ENCODE results near the gene AKAIN1. TPM values are rescaled to one million over a fixed set of nuclear protein-coding genes. Genes with fewer than 3 reads are reported as not detected.
A peak's percentile ranks its signal among the peaks of the same experiment; 100 is the strongest.

The AKAIN1 gene
- total RNA-seq, 1 experiment from 2014 or later = not detected

DNA sequence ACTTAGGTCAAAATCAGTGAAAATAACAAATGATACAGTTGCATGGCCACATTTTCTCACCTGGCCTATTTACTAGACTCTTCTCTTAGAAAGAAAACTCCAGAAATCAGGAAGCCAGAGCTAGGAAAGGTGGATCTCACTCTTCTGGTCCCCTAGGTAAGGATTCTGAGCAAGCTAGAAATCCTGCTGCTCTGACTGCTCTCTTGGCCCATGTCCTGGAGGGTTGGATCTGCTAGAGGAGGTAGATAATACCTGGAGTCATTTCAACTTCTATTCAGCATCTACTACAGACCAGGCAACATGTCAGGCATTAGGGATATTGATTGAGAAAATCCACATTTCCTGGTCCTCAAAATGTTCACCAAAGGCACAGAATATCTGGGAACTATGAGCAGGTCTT is 34.9 kb downstream of the AKAIN1 start:
- DNase-seq (ENCODE audit: low spot score) = no peak

DNA sequence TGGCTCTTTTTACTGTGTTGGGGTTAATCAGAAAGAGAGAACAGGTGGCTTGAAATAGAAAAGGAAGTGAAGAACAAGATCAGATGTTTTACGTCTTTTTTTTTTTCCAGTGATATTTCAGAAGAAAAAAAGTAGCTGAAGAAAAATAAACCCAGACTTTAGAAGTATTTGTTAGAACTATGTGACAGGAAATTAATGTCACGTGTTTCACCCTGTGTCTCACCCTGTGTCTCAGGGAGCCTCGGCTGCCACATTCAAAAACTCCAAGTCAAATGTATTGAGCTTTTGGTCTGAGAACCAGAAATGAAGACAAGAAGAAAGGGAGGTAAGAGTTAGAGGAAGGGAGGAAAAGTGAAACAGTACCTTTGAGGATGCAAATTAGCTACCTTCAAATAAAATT is 38.0 kb downstream of the AKAIN1 start:
- no peak for DNase-seq (ENCODE audit: low spot score)

DNA sequence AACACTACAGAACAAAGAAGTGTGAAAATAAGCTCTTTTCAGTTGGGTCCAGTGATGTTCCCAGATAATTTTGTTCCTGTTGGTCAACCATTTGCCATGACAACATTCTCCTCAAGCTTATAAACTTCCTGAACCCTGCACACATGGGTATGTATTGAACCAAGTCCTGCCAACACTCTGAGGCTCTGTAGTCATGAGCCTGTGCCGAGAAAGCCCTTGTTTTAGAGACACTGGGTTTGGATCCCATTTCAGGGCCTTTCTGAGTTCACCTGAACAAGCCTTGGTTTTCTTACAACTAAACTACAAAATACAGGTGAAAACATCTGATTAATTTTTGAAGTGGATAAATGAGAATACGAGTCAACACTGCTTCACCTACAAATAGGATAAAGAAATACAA is 38.5 kb downstream of the AKAIN1 start:
- no peak for DNase-seq (ENCODE audit: low spot score)

DNA sequence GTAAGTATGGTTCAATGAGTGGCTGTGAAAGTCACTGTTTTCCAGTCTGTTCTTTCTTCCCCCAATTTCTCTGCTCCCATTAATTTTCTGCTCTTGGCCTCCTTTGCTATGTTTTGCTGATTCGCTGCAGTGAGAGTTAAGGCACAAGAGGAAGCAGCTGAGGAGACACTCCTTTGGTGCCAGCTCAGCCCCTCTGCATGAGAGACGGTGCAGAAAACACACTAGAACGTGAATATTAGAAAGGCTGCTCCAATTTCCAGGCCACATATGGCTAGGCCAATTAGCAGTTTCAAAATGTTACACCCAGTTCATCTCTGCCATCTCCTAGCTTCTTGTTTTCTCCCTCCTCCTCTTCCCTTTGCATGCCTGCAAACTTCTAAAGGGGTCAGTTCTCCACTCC is 38.9 kb downstream of the AKAIN1 start:
- no peak for DNase-seq (ENCODE audit: low spot score)

DNA sequence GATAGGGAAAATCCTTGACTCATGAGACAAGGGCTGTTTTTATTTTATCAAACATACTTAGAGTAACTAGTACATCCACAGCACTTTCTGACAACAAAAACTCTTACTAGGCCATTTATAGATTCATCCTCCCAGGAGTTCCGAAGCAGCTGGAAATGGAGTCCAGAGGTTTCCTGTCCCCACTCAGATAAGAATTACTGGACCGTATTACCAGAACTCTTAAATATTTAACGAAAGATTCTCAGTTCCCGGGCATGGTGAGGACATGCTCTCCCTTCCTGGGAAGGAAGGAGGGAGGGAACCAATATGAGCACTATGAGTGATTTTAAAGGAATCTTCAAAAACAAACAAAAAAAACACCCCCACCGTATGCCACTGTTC is 41.2 kb downstream of the AKAIN1 start:
- no peak for DNase-seq (ENCODE audit: low spot score)

DNA sequence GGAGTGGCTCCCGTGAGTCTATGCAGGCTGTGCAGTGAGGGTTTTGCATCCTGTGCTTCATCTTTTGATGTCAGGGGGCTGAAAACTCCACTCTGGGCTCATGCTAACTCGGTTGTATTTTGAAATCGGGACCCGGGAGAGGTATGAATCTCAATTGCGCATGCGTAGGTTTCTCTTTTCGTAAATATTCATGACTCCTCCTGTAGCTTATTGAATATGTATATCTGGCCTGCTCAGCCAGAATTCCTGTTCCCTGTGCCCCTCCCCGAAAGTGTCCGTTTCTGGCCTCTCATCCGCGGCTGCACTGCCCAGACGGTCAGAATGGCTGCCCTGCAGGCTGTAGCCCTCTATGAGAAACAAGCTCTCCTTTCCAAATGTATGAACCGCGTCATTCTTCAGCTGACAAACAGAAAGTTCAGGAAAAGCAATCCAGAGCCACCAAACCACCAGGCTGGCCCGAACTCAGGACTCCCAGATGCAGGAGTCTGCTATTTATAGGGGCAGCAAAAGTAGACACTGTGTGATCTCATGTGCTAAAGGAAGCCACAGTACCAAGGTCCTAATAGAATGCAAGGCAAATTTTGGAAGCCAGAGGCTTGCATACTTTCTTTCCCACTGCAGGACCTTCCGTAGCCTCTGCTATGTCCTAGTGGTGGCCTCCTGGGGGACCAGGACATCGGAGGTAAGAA is 41.7 kb downstream of the AKAIN1 start:
- DNase-seq (ENCODE audit: low spot score) = no peak

DNA sequence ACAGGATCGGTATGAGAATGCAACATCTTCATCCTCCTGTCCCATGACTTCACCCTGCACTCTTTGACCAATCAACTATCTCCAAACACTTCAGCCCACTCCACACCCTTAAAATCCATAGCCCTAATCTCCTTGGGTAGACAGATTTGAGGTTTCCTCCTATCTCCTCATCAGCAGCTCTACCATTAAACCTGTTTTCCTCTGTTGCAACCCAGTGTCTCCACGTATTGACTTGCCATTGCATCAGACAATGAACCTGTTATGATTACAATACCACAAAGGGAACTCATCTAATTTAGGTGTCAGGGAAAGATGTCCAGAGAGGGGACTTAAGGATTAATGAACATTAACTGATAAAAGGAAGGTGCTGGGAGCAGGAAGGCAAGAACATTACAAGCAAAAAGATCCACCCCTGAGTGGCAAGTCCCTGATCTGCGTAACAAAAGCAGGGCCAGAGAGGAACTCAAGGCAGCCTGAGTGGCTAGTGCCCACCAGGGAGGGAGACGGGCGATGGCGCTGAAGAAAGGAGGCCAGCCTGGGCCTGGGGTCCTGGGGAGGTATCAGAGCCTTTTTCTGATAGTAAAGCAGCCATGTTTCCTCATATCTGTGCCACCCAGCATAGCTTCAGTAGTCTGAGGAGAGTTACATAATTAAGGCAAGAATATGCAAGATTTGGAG is 44.6 kb downstream of the AKAIN1 start:
- no peak for DNase-seq (ENCODE audit: low spot score)

DNA sequence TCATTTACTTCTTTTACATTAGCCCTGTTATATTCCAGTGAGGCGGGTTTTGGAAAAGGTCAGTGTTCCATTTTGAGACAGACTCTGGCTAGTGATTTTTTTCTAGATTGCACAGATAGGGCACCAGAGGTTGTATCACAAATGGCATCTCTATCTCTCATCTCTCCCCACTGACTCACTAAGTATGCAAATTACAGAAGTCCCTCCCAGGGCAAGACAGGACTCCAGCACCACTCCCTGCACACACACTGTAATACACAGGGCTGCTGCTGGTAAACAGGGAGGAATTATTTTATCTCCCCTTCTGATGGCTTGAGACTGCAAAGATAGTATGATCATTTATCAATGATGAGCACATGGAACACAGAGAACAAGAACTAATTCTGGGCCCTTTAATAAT is 46.2 kb downstream of the AKAIN1 start:
- DNase-seq (ENCODE audit: low spot score) = no peak

DNA sequence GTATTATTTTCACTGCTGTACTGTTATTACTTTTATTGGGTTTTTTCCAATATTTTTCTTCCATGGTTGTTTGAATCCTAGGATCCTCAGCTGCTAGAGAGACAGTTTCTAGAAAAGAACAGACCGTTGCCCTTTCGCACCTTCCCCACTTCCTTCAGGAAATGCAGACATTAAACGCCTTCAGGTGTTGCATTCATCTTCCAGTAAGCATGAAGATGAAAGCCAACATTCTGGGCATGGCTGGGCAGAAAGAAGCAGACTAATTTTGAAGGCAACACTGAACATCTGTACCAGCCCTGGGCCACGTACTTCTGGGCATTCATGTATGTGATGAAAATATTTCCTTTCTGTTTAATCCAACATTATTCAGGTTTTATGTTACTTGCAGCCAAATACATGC is 51.0 kb downstream of the AKAIN1 start:
- no peak for DNase-seq (ENCODE audit: low spot score)

DNA sequence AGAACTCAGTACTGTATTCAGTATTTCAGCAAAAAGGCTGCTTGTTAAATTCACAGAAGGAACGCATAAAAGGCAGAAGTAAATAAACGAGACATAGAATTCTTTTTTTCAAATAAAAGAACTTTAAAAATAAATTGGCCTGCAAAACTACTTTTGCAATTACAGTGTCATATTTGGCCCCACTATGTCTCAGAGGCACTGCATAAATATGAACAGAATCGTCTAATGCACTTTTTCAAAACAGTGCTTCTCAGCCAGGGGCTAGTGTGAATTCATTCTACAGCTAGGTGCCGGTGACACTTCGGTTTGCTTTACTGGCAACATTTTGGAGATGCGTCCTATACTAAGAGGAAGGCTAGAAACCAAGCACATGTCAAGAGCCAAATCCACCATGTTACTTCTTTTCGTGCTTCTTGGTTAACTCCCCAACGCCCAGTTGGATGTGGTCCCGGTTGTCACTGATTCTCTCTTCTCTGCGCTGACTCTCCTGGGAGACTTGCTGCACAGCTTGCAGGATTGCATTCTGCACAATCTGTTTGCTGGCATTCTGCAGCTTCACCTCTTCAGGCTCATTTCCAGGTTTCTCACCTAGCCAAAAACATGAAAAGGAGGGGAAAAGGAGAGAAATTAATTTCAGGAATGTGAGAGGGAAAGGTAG is 51.8 kb downstream of the AKAIN1 start:
- DNase-seq (ENCODE audit: low spot score) = no peak

DNA sequence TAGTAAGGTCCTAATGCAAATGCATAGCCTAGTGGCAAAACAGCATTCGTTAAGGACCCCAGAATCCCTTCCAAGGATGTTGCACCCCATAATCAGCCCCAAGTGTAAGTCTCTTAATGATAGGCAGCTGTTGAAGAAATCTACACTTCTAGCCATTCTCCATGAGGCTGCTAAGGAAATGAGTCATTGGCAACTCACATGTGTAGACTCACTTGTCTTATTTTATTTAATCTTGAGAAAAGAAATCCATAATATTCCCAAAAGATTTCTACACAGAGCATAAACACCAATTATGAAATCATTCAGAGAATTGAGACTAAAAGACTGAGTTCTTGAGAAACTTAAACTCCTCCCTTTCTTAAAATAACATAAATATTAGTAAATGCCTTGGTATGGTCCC is 52.4 kb downstream of the AKAIN1 start:
- DNase-seq (ENCODE audit: low spot score) = no peak

DNA sequence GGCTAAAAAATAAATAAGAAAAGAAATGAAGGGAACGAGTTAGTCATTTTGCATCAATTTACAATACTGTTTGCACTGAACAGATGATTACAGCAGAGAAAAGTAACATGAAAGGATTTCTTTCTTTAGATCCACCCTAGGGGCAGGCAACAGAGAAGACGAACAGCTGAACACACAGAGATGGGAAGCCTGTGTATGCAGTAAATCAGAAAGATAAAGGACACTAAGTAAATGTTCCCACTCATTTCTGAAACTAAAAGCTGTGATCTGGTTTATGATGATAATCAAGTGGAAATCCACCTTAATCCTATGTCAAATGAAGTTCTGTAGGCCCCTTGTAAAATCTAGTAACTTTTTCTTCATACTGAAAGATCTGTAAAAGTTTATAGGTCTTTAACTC is 54.2 kb downstream of the AKAIN1 start:
- DNase-seq (ENCODE audit: low spot score) = no peak

DNA sequence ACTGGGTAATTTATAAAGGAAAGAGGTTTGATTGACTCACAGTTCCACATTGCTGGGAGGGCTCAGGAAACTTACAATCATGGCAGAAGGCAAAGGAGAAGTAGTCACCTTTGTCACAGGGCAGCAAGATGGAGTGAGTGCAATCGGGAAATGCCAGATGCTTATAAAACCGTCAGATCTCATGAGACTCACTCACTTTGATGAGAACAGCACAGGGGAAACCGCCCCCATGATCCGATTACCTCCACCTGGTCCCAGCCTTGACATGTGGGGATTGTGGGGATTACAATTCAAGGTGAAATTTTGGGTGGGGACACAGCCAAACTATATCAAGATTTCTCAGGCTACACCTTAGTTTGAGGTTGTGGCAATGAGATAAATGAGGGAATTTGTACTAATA is 54.9 kb downstream of the AKAIN1 start:
- no peak for DNase-seq (ENCODE audit: low spot score)

DNA sequence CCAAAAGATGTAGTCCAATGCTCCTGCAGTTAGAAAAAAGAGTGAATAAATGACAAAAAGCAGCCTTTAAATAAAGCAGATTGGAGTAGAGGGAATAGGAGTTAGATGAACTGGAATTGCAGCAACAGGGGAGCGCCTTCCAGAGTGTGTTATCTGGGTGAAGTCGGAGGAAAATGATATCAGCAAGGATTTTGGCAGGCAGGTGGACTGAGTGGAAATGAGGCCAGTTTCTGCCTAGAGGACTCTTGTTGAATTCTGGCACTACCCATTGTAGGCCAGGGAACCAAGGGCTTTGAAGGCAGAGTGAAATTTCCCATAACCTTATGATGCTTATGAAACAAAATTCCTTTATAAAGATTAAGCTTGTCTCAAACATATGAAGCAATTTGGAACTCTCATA is 59.8 kb downstream of the AKAIN1 start:
- DNase-seq (ENCODE audit: low spot score) = no peak

DNA sequence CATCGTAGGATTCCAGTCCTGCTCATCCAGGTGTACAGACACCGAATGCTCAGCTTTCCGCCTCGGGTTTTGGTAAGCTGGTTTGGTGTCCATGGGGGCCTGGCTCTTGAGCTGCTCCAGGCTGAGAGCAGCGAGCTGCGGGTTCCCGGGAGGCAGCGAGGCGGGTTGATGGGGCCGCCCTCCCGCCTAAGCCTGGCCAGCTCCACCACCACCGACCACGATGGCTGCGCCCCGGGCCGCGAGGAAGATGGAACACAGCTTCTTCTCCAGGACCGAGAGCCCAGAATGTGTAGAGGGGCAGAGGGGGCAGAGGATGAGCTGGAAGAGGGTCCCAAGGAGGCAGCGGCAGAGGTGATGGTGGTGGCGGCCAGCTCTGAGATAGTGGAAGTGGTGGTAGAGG is 64.1 kb downstream of the AKAIN1 start:
- DNase-seq (ENCODE audit: low spot score) = no peak

DNA sequence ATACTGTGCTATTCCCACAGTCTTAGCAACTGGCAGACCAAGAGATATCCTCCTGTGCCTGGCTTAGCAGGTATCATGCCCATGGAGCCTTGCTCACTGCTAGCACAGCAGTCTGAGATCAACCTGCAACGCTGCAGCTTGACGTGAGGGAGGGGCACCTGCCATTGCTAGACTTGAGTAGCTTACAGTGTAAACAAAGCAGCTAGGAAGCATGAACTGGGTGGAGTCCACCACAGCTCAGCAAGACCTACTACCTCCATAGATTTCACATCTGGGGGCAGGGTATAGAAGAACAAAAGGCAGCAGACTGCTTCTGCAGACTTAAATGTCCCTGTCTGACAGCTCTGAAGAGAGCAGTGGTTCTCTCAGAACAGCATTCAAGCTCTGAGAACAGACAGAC is 74.8 kb downstream of the AKAIN1 start:
- DNase-seq (ENCODE audit: low spot score) = no peak

DNA sequence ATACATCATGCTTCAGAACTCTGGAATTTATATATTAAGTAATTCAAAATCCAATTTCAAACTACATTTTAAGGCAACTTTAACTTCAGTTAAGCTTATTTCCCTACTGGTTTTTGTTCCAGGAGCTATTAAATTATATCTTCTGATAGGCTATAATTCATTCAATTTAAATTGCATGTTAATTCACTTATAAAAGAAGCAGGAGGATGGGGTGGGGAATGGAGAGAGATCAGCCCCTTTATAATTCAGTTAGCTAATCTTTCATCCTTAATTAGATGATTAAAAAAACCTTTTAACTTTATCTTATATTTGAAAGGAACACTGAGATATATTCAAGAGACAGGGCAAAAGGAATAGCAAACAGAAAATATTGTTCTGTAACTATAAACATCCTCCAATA is 86.8 kb downstream of the AKAIN1 start:
- no peak for DNase-seq (ENCODE audit: low spot score)

DNA sequence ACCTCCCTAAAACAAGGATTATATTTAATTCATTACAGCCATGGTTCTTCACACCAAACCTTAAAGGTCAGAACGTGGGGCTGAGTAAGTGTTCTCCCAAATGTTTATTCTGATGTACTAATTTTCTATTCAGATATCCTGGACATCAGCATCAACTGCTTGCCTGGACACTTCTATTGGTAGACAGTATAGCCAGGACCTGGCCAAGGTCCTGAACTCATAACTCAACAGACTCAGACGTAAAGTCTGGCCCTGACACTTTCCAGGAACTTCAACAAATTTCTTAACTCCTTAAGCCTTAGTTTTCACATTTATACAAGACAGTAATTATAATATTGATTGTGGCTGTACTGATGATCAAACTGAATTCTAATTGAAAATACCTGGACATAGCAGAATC is 89.1 kb downstream of the AKAIN1 start:
- peak; percentile 16 for DNase-seq (ENCODE audit: low spot score)

DNA sequence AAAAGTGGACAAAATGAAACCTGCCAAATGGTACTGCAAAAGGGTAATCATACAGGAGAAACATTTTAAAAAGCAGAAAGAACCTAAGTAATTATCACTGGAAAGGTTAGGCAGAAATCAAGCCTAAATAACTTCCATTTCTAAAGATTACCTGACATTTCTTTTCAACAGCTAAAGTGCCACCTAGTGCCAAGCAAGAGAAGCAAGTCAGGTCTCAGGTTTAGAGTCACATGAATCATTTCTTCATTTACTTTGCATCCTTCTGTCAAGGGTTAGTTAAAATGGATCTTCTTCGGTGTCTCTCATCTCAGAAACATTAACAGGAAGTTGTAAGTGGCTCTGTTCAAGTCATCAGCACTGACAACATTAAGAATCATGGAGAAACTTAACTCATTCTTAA is 90.3 kb downstream of the AKAIN1 start:
- DNase-seq (ENCODE audit: low spot score) = peak; percentile 24

DNA sequence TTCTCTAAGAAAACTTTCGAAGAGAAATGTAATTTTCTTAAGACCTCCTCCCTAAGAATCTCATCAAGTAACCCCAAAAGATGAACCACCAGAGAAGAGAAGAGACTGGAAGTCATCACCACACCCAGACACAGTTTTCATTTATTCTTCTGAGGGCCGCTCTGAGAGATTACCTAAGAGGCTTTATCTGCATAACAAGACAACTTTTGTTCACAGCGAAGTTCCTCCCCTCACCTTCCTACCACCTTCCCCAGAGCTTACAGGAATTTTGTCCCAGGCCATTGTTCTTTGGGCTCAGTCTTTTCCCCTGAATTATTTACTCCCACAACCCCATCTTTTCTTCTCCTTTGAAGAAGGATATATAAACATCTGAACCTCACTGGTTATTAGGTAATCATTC is 92.8 kb downstream of the AKAIN1 start:
- no peak for DNase-seq (ENCODE audit: low spot score)

DNA sequence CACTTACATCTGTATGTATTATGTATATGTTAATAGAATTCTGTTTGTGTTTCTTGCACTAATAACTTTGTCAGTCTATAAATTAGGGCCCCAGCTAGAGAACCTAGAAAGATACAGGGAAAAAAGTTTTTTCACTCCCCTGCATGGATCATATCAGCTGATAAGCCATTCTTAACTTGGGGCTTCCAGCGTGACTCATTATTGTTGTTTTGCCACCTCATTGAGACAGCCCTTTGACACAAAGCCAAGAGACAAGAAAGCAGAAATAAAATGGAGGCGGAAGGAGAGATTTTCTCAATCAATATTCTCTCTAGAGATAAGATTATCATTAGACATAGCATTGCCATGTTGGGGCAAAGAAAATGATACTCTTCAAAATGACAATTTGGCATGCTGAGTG is 93.4 kb downstream of the AKAIN1 start:
- no peak for DNase-seq (ENCODE audit: low spot score)

DNA sequence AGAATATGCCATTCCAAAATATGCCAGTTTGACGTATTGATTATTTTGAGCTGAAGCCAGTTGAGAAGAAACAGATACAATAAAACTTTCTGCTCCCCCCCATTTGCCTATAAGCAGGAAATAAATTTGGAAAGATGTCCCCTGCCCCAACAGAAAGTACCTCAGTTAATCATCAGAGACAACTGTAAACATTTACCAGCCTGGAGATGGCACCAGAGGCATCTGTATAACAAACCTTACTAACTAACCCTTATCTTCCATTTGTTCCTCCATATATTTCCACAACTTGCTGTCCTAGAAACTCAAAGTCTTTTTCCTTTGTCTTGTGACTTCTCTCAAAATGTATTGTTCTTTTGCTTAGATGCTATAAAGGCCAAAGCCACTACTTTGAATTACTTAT is 93.8 kb downstream of the AKAIN1 start:
- no peak for DNase-seq (ENCODE audit: low spot score)

DNA sequence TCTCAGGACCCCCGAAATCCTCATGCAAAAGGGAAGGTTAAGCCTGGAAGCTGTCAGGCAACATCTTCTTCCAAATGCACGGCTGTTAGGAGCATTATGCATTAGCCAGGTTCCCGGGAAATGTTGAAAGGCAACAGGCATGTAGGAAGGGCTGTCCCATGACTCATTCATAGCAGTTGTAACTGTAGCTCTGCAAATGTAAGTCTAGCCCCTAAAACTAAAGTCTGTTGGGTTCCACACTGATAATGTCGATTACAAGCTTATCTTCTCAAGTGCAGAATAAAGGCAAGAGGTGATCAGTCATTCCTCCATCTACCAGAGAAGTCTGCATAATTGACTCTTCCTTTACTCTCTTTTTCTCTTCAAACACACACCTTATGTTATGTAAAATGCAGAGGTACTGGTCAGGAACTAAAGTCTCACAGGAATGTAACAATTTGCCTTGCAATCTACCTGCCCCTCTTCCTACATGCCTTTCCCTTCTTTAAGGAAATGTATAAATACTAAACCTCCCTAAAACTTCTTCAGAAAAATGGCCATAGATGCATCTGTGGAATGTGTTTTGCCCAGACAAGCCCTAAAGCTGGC is 99.8 kb downstream of the AKAIN1 start:
- no peak for DNase-seq (ENCODE audit: low spot score)
